Nephron (organoid): ENCODE data around the gene FGR.

Source experiments
- H3K27ac Mint-ChIP-seq, 3 experiments: 2 replicates each; pipeline ENCODE4 v1.8.0; 2020; ENCODE audit warnings: mixed read lengths in 3 of 3, mild to moderate bottlenecking in 2 of 3, moderate library complexity in 1 of 3
- H3K27me3 Mint-ChIP-seq: 2 replicates; pipeline ENCODE4 v1.8.0; 2021; ENCODE audit warnings: low read depth, mild to moderate bottlenecking, moderate library complexity, mixed read lengths
- H3K36me3 Mint-ChIP-seq: 2 replicates; pipeline ENCODE4 v1.8.0; 2020; ENCODE audit warnings: low read depth, mixed read lengths
- H3K4me1 Mint-ChIP-seq: 2 replicates; pipeline ENCODE4 v1.8.0; 2020; ENCODE audit warnings: mixed read lengths
- H3K4me3 Mint-ChIP-seq, 3 experiments: 2 replicates each; pipeline ENCODE4 v1.8.0; 2020; ENCODE audit warnings: mild to moderate bottlenecking in 3 of 3, mixed read lengths in 3 of 3, moderate library complexity in 2 of 3
- H3K9me3 Mint-ChIP-seq: 2 replicates; pipeline ENCODE4 v1.8.0; 2020; ENCODE audit warnings: mixed read lengths
- CTCF ChIP-seq, 3 experiments: fragments of 200-600 bp; sonication (generic); IDR thresholded peaks; one replicate each; pipeline ENCODE4 v1.5.0; 2021; ENCODE audit warnings: antibody characterized with exemption in 3 of 3; ENCODE audit not compliant: unreplicated experiment in 3 of 3

FGR gene

GRCh38 chr1:27658951-27659496, 24.0 kb upstream of the FGR start:
- peak overlapping the region; percentile 22 to 70 (median 40) for H3K27ac Mint-ChIP-seq
- peak overlapping the region; percentile 74 to 84 (median 77) for H3K4me3 Mint-ChIP-seq
- peaks cover 4% of the 10 kb centered on the region for H3K27me3 Mint-ChIP-seq
- peaks cover 42% of the 10 kb centered on the region for H3K4me1 Mint-ChIP-seq
- H3K36me3 Mint-ChIP-seq, result no peaks in the 10 kb centered on the region
- H3K9me3 Mint-ChIP-seq, result no peaks in the 10 kb centered on the region
- no peak for TF ChIP-seq CTCF (IDR thresholded peaks at IDR 0.05; ENCODE audit: unreplicated experiment in 3 of 3)

GRCh38 chr1:27656157-27656893, 21.3 kb upstream of the FGR start:
- Mint-ChIP-seq H3K27me3 (peaks cover 4% of the 10 kb centered on the region), H3K27ac (peak overlapping the region in 1 of 3 experiments; percentile 67), H3K36me3 (no peaks in the 10 kb centered on the region), H3K4me3 (peak overlapping the region in 1 of 3 experiments; percentile 29), H3K9me3 (no peaks in the 10 kb centered on the region), H3K4me1 (peaks cover 39% of the 10 kb centered on the region)
- no peak for TF ChIP-seq CTCF (IDR thresholded peaks at IDR 0.05; ENCODE audit: unreplicated experiment in 3 of 3)

- Mint-ChIP-seq H3K9me3 (no peaks in the 10 kb centered on the region), H3K27ac (peak overlapping the region; percentile 45 to 88 (median 83)), H3K36me3 (no peaks in the 10 kb centered on the region), H3K4me1 (peaks cover 46% of the 10 kb centered on the region), H3K4me3 (peak overlapping the region in 2 of 3 experiments; percentile 1 to 6), H3K27me3 (peaks cover 4% of the 10 kb centered on the region)
- no peak for TF ChIP-seq CTCF (IDR thresholded peaks at IDR 0.05; ENCODE audit: unreplicated experiment in 3 of 3)
These were observed 20.4 kb upstream of the FGR start for GRCh38 chr1:27655151-27655937.

GRCh38 chr1:27652111-27652864, 17.3 kb upstream of the FGR start:
- no peak for TF ChIP-seq CTCF (IDR thresholded peaks at IDR 0.05; ENCODE audit: unreplicated experiment in 3 of 3)
- Mint-ChIP-seq H3K36me3 (no peaks in the 10 kb centered on the region), H3K4me1 (peaks cover 36% of the 10 kb centered on the region), H3K27me3 (no peaks in the 10 kb centered on the region), H3K9me3 (no peaks in the 10 kb centered on the region), H3K4me3 (no peak overlapping the region), H3K27ac (peak overlapping the region in 1 of 3 experiments; percentile 63)

GRCh38 chr1:27650539-27651175, 15.7 kb upstream of the FGR start:
- Mint-ChIP-seq H3K27ac (peak overlapping the region in 2 of 3 experiments; percentile 2 to 49), H3K27me3 (no peaks in the 10 kb centered on the region), H3K9me3 (no peaks in the 10 kb centered on the region), H3K4me3 (no peak overlapping the region), H3K36me3 (no peaks in the 10 kb centered on the region), H3K4me1 (peaks cover 31% of the 10 kb centered on the region)
- TF ChIP-seq CTCF (IDR thresholded peaks at IDR 0.05; ENCODE audit: unreplicated experiment in 3 of 3), result no peak
